ENCODE data around the gene SKIC8. TPM values are rescaled to one million over a fixed set of nuclear protein-coding genes. Genes with fewer than 3 reads are reported as not detected.

Gene SKIC8
- total RNA-seq, result 10 to 100 TPM; 47.4 to 50.3 TPM

DNA sequence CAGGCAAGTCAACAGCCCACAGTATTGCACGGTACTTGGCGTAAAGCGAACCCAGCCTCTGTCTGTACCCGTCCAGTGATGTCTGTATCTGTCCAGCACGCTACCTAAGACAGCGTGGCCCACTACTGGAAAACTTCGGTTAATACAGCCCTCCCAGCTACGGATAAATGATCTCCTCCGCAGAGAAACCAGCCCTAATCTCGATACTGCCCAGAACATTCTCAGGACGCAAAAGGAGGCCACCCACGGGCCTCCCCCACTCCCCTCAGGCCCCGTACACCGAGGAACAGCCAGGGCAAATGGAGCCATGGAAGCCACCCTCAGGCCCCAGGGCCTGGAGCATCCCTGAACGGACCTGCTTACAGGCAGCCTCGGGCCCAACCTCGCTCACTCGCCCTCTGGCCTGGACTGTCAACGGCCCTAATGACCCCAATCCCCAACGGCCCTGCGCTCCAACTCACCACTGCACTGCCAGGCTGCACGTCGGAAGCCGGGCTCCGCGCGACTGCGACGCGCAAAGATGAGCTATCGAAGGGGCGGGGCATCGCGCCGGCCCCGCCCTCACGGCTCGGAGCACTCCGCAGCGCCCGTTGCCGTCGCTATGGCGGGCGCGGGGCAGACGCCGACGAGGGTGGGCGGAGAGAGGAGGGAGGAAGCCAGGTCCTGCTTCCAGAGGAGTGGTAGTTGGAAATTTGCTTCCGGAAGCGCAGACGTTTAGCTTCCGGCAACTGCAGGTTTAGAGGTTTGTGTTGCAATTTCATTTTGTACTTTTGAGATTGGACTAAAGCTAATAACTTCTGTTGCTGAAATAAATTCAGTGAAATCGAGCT is at the start of gene SKIC8:
TSS of gene SKIC8 (minus strand) at position 509 of the 830 bp plus-strand sequence. CDS start 3,923 bp downstream, outside the sequence.
- DNase-seq (peak; percentile 92), ATAC-seq (peak; percentile 98)
- Mint-ChIP-seq H3K27ac (peak within 1 kb of the TSS; percentile 94), H3K9me3 (ENCODE audit: insufficient read depth) (no peaks in the 10 kb centered on the region), H3K4me1 (ENCODE audit: low read depth) (peaks cover 28% of the 10 kb centered on the region), H3K27me3 (ENCODE audit: low read depth) (no peaks in the 10 kb centered on the region), H3K4me3 (peak within 1 kb of the TSS; percentile 100), H3K36me3 (ENCODE audit: low read depth) (peaks cover 4% of the 10 kb centered on the region)
- POLR2A ChIA-PET, result interaction anchor here (0.6 to 2.3 kb wide), 17 partner anchors 8 to 242 kb away, joined by 3 to 28 read pairs (median 4); partner anchors contain the start of genes DNAJA4 and IREB2
- CTCF ChIA-PET, result interaction anchor here (0.6 to 2.1 kb wide), 18 partner anchors 9 to 509 kb away, joined by 3 to 20 read pairs (median 4); partner anchors contain the start of gene IREB2

DNA sequence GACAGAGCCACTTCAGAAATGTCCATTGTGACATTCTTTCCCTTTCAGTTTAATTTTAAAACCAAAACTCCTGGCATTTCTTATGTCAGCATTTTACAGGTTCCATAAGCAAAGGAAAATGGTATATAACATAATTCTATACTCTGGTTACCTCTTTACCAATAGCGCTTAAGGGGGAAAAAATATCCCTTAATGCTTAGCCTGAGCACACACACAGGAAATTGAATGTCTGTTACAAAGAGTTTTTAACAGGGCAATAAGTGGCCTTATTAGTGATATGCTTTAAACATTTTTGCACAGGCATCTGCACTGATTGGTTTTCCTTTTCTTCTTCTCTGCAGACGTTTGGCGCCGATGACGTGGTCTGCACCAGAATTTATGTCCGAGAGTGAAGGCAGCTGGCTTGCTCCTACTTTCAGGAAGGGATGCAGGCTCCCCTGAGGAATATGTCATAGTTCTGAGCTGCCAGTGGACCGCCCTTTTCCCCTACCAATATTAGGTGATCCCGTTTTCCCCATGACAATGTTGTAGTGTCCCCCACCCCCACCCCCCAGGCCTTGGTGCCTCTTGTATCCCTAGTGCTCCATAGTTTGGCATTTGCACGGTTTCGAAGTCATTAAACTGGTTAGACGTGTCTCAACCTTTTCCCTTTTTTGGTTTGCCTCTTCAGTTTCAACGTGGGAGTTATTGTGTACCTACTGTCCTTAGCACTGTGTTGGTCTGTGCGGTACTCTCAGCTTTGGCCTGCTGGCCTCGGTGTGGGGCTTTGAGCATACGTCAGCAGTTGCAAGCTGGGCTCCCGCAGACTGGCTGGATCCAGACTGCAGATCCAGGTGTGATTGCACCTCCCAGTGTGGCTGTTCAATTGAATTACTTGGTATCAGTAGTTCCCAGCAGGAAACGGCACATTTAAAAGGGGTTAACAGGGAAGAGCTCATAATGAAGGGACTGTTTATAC is 48.5 kb upstream of the SKIC8 start:
- no peak for ATAC-seq
- no peaks in the 10 kb centered on the region for H3K36me3 Mint-ChIP-seq (ENCODE audit: low read depth)
- H3K27me3 Mint-ChIP-seq (ENCODE audit: low read depth), result peaks cover 28% of the 10 kb centered on the region

DNA sequence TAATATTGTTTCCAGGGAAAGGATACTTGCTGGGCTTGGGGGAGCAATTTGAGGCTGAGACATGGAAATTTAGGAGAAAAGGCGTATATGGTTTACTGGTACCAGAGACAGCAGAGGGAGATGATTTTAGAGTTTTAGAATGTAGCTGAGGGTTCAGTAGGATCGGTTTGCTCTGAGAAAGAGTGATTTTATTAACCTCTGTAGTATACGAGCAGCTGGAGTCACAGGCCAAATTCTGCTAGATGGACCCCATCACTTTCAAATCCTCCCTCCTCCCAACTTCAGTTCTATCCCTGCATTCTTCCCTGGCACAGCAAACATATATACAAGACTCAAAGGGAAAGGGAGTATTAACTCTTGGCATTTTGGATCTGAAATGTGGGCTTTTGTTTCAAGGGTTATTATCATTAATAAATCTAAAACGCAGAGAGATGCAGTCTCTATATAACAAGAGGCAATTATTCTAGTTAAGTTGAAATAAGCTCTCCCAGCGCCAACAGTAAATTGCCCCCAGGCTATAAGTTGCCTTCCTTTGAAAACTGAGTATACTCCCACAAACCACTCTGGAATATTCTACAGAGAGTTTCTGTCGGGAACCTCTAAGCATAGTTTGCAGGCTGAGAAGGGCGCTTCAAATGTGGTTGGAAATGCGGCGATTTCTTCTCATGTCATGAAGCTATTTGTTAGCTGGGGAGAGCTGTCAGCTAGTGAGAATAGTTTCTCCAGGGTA is 46.2 kb upstream of the SKIC8 start:
- Mint-ChIP-seq H3K4me3 (no peak overlapping the region), H3K27ac (no peak overlapping the region), H3K9me3 (ENCODE audit: insufficient read depth) (no peaks in the 10 kb centered on the region), H3K4me1 (ENCODE audit: low read depth) (peaks cover 4% of the 10 kb centered on the region), H3K36me3 (ENCODE audit: low read depth) (no peaks in the 10 kb centered on the region), H3K27me3 (ENCODE audit: low read depth) (peaks cover 48% of the 10 kb centered on the region)
- DNase-seq (no peak), ATAC-seq (no peak)
- CTCF ChIA-PET, result interaction anchor here (1.1 kb wide), 1 partner anchor 15 kb away, joined by 3 read pairs; no protein-coding TSS in a partner anchor
- POLR2A ChIA-PET, result no interaction called here

More for the DNA sequence above, 48.5 kb upstream of the SKIC8 start:
- Mint-ChIP-seq H3K9me3 (ENCODE audit: insufficient read depth) (no peaks in the 10 kb centered on the region), H3K4me1 (ENCODE audit: low read depth) (no peaks in the 10 kb centered on the region), H3K27ac (no peak overlapping the region), H3K4me3 (no peak overlapping the region)
- ChIA-PET CTCF (interaction anchor here (1.4 kb wide), 1 partner anchor 37 kb away, joined by 3 read pairs; no protein-coding TSS in a partner anchor), POLR2A (no interaction called here)
- DNase-seq, result no peak

DNA sequence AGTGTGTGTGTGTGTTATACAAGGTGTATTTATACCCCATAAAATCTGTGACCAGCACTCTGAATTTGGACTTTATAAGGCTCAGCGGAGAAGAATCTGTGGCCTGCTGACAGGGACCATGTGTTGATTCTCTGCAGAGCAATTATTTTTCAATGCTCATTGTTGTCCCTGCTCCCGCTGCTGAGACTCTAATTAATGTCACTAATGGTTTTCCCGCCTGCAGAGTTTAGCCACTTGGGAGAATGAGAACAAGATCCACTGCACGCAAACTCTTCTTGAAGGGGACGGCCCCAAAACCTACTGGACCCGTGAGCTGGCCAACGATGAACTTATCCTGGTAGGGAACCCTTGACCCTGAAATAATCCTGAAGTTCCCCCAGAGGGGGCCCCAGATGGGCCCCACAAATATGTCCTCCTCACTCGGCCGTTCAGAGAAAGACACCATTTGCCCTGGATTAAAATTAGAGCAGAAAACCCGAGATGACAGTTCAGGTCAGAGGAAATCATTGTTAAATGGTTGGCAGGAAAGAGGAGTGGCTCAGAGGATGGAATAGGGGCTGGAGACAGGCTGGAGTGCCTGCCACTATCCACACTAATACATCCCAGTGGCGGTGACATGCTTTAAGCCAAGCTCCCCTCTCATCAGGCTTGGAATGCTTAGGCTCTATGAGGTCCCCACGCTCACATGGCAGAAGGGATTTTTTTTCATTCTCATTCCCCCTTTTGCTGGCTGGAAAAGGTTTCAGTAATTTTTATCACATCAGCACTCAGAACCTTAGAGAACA is 44.1 kb upstream of the SKIC8 start:
- DNase-seq (no peak), ATAC-seq (no peak)
- Mint-ChIP-seq H3K4me3 (no peak overlapping the region), H3K36me3 (ENCODE audit: low read depth) (no peaks in the 10 kb centered on the region), H3K27me3 (ENCODE audit: low read depth) (peaks cover 68% of the 10 kb centered on the region), H3K27ac (no peak overlapping the region), H3K9me3 (ENCODE audit: insufficient read depth) (no peaks in the 10 kb centered on the region), H3K4me1 (ENCODE audit: low read depth) (peaks cover 5% of the 10 kb centered on the region)
- CTCF ChIA-PET, result no interaction called here
- POLR2A ChIA-PET, result no interaction called here

DNA sequence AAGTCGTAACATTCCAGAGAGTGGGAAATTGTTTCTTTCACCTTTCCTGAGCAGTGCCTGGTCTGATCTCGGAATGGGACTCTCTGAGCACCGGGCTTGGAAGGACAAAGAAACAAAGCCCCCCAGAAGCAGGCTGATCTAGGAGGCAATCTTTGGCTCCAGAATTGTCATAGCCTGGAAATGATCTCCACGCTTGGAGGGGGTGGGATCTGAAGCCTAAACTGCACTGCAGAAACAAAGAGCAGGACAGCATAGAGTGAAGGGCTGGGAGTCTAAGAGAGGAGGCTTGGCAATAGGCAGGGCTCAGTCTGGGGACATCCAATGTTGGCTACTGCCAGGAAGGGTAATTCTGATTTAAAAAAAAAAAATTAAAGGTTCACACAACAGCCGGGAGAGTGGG is 42.6 kb upstream of the SKIC8 start:
- Mint-ChIP-seq H3K36me3 (ENCODE audit: low read depth) (no peaks in the 10 kb centered on the region), H3K4me3 (no peak overlapping the region), H3K27ac (no peak overlapping the region), H3K4me1 (ENCODE audit: low read depth) (peaks cover 5% of the 10 kb centered on the region), H3K27me3 (ENCODE audit: low read depth) (peaks cover 69% of the 10 kb centered on the region), H3K9me3 (ENCODE audit: insufficient read depth) (no peaks in the 10 kb centered on the region)
- ChIA-PET CTCF (no interaction called here), POLR2A (no interaction called here)
- DNase-seq (no peak), ATAC-seq (no peak)

DNA sequence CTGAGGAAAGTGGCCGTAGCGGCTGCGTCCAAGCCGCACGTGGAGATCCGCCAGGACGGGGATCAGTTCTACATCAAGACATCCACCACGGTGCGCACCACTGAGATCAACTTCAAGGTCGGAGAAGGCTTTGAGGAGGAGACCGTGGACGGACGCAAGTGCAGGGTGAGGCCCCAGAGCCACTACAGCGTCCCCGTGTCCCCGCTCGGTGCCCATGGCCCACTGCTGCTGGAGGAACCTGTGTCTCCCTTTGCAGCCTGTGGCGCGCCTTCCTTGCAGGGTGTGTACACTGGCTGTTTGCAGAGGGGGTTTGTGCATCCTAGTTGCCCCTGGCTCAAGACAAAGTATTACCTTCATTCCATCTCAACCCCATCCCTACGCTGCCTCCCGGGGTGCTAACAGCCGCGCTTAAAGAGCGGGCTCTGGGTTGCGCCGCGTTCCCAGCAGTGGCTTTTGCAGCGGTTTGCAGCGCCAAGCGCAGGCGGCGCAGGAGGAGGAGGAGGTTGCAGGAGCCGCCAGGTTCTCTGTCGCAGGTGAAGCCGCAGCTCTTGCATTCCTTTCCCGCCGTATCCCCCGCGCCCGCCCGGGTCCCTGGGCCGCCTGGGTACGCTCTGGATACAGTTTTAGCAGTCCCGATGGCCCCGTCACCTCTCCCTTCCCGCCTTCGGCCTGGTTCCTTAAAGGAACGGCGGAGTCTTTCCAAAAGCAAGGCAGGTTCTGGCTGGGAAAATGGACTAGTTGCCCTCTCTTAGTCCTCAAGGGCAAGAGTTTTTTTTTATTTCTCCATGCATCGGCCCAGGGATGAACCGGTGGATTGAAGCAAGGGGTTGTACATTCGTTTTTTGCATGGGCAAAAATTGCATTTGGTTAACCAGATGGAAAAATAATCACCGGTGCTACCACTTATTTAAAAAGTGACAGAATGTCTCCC is 41.9 kb upstream of the SKIC8 start:
- ChIA-PET POLR2A (no interaction called here), CTCF (no interaction called here)
- Mint-ChIP-seq H3K9me3 (ENCODE audit: insufficient read depth) (no peaks in the 10 kb centered on the region), H3K4me1 (ENCODE audit: low read depth) (peaks cover 5% of the 10 kb centered on the region), H3K27ac (no peak overlapping the region), H3K27me3 (ENCODE audit: low read depth) (peaks cover 65% of the 10 kb centered on the region), H3K4me3 (no peak overlapping the region), H3K36me3 (ENCODE audit: low read depth) (no peaks in the 10 kb centered on the region)
- ATAC-seq, result peak; percentile 36
- no peak for DNase-seq

DNA sequence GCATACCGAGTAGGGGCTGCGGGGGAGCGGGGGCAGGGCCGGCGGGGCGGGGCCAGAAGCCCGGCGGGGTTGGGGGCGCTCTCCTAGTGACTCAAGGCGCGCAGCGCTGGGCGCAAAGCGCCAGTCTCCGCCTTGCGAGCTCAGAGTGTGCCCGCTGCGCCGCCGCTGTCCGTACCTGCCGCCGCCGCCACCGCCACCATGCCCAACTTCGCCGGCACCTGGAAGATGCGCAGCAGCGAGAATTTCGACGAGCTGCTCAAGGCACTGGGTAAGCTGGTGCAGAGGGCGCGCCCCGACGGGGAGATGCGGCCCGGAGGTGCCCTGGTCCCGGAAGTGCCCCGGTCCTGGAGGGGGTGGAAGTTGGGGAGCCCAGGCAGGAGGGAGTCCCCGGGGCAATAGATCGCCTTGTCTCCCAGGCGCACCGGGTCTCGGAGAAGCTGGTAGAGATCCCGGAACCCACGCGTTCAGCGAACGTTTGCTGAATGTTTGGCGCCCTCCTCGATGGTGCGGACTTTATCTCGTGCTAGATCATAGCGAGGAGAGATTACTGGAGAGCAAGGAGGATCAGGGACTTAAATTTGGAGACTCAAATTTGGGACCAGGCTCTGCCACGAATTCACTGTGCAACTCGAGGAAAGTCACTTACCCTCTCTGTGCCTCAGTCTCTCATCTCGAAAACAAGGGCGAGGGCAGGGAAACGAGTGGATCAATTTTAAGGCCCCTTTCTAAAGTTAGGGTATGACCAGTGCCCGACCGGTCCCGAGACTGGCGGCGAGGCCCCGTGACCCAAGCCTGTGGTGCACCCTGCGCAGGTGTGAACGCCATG is 41.0 kb upstream of the SKIC8 start, which contains the start of gene CRABP1:
TSS of gene CRABP1 (plus strand) at position 123 of the 826 bp plus-strand sequence. CDS start at position 199, 76 bp downstream.
- Mint-ChIP-seq H3K4me1 (ENCODE audit: low read depth) (peaks cover 5% of the 10 kb centered on the region), H3K27ac (no peak within 1 kb of the TSS), H3K27me3 (ENCODE audit: low read depth) (peaks cover 62% of the 10 kb centered on the region), H3K4me3 (no peak within 1 kb of the TSS), H3K36me3 (ENCODE audit: low read depth) (no peaks in the 10 kb centered on the region), H3K9me3 (ENCODE audit: insufficient read depth) (no peaks in the 10 kb centered on the region)
- DNase-seq, result no peak
- ChIA-PET CTCF (no interaction called here), POLR2A (no interaction called here)
- peak; percentile 36 for ATAC-seq

DNA sequence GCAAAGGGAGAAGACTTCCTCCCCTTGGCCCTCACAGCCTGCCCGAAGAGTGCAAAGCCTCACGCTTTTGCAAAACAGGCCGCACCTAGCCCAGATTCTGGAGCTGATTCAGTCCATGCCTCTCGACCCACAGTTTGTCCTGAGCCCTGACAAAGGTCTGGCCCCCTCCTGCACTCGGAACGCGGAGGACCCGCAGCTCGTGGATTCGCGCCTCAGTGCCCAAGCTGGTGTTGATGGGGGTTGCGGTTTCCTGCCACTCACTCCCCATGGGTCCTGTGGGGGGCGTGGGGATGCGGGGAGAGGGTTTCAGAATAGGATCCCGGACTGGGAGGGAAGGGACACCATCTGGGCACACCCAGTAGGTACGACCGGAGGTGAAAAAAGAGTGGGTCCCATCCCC is 40.1 kb upstream of the SKIC8 start:
- Mint-ChIP-seq H3K27me3 (ENCODE audit: low read depth) (peaks cover 56% of the 10 kb centered on the region), H3K4me1 (ENCODE audit: low read depth) (peaks cover 5% of the 10 kb centered on the region), H3K36me3 (ENCODE audit: low read depth) (no peaks in the 10 kb centered on the region), H3K9me3 (ENCODE audit: insufficient read depth) (no peaks in the 10 kb centered on the region), H3K27ac (no peak overlapping the region), H3K4me3 (no peak overlapping the region)
- CTCF ChIA-PET, result no interaction called here
- ATAC-seq (no peak), DNase-seq (no peak)
- POLR2A ChIA-PET, result no interaction called here

DNA sequence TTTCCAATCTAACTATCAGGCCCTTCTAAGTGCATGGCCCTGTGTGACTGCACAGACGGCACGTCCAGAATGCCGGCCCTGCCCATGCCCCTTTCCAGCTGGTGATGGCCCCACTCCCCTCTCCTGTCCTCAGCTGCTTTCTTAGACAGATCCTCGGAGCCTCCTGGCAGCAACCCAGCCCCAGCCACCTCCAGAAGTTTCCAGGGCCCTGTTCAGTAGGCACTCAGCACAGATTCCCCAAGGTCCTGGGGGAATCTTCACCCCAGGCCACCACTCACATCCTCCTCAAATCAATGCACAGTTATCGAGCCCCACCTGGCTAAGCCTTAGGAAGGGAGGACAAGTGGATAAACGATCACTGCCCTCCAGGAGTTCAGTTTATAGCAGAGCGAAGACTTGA is 39.4 kb upstream of the SKIC8 start:
- Mint-ChIP-seq H3K27me3 (ENCODE audit: low read depth) (peaks cover 54% of the 10 kb centered on the region), H3K27ac (no peak overlapping the region), H3K4me3 (no peak overlapping the region), H3K4me1 (ENCODE audit: low read depth) (peaks cover 5% of the 10 kb centered on the region), H3K9me3 (ENCODE audit: insufficient read depth) (no peaks in the 10 kb centered on the region), H3K36me3 (ENCODE audit: low read depth) (no peaks in the 10 kb centered on the region)
- no peak for DNase-seq
- no peak for ATAC-seq
- ChIA-PET CTCF (no interaction called here), POLR2A (interaction anchor here (0.6 kb wide), 1 partner anchor 176 kb away, joined by 4 read pairs; no protein-coding TSS in a partner anchor)

Measured in activated CD8-positive, alpha-beta T cell treated with anti-CD3 and anti-CD28 coated beads, Interleukin-2, amount 10 ng/mL, durations not matched to agents 7 days and 5 days (primary cell).